Measurements from ENCODE around the gene LRRC36.
A peak's percentile ranks its signal among the peaks of the same experiment; 100 is the strongest.

LRRC36 gene

DNA sequence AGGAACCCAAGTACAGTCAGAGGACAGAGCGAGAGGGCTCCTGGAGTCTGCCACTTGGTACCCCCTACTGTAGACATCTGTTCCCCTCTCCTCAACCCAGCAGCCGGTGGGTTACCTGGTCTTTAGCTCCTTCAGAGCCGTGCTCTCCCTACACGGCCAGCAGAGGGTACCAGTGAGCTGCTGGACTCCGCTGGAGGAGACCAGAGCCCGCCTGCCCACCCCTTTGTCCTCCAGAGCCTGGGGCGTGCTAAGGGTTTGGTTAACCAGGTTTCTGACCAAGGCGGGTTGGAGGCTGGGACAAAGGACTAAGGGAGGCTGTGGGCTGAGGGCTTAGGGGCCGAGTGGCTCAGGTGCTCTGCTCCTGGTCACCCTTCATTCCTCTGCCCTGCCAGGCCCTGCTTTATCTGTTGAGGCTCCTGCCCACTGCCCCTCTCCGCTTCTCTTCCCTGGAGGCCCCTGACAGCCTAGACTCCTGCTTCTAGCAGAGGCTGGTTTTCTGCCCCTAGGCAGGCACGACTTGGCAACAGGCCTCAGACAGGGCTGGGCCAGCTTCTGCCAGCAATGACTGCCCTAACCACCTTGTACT, 101.6 kb downstream of the LRRC36 start:
- DNase-seq = peak; percentile 64

DNA sequence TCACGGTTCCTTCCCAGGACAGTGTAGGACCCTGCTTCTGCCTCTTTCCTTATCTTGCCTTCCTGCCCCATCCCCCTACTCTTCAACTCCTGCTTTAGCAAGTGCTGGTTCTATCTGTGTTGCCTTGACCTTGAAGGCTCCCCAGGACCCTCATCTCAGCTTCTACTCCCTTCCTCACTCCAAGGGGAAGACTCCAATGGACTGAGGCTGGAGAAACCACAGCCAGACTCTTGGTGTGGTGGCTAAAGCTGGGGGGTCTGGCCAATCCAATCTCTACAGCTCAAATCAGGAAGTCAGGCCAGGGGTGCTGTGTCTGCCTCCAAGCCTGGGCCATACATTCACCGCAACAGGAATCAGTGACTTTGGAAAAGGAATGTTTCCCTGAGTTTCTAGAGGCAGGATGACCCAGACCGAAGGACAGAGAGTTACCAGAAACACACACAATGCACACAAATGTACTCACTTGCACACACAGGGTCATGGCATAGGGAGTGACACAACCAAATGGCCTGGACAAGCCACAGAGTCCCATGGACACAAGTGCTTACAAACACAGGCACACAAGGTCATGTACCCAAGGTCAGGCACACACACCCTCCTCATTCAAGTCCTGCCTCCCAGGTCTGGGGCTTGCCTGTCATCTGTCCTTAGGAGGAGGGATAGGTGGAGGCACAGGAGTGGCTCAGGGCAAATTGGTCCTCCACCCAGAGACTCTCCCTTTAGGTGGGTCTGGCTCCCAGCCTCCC, 102.6 kb downstream of the LRRC36 start:
- DNase-seq = no peak

DNA sequence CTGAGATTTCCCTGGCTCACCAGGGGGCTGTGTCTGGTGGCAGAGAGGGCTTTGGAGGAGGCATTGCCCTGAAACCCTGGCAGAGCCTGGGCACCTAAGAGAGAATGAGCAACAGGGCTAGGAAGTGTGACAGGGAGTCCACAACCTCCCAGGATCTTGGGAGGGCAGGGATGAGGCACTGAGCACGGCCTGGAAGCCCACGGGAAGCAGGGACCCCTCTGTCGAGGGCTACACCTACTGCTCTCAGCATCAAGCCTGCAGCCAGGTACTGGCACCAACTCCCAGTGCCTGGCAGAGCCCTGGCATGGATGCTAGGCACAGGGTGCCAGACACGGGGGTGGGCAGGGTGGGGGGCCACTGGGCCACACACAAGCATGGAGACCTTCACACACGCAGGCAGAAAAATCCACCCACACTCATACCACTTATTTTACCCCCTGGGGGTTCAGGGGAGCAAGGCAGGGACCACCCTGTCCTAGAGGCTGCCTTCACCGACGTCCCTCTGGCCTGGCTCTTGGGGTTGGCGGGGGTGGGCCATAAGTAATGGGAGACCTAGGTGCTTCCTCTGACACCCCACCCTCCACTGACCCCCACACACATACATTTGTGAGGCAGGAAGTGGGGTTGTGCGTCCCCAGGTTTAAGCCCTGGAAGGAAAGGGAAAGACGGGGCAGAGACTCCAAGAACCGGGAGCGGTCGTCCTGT, 103.3 kb downstream of the LRRC36 start:
- DNase-seq = no peak

DNA sequence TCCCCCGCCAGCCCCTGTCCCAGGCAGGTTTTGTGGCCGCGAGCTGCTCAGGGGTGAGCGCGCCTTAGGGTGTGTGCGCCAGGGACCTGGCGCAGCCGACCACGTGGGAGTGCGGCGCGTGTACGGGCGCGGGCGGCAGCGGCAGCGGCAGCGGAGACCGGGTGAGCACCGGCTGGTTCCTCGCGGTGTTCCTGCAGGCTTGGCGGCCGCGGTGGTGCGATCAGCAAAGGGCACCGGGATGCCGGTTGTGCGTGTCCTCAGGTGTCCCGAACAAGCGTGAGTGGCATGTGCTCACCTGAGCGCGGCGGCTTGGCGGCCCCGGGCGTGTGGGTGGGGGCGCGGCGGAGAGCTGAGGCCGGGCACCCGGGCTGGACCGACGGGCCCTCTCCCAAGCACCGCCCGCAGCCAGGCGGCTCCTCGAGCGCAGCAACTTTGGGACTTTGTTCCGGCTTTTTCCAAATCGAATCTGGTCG, 103.9 kb downstream of the LRRC36 start:
- peak; percentile 19 for DNase-seq

DNA sequence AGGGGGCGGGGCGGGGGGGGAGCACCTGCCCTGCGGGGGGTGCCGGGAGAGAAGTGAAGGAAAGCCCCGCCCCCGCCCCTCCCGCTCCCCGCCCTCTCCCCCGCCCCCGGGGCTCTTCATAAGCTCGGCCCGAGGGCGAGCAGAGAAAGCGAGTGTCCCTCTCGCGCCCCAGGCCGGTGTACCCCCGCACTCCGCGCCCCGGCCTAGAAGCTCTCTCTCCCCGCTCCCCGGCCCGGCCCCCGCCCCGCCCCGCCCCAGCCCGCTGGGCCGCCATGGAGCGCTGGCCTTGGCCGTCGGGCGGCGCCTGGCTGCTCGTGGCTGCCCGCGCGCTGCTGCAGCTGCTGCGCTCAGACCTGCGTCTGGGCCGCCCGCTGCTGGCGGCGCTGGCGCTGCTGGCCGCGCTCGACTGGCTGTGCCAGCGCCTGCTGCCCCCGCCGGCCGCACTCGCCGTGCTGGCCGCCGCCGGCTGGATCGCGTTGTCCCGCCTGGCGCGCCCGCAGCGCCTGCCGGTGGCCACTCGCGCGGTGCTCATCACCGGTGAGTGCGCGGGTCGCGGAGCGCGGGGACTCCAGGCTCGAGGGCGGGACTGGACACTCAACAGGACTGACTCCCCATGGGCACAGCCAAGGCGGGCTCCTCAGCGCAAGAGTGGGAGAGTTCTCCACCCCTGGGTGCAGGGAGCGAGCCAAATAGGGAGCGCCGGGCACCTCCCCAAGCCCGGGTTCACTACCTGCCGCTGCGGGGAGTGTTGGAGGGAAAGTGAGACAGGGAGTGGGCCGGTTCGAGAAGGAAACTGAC, 104.6 kb downstream of the LRRC36 start, which contains the start of gene HSD11B2:
TSS of gene HSD11B2 (plus strand) at position 145 of the 798 bp plus-strand sequence. CDS start at position 273, 128 bp downstream.
- DNase-seq = peak; percentile 51

DNA sequence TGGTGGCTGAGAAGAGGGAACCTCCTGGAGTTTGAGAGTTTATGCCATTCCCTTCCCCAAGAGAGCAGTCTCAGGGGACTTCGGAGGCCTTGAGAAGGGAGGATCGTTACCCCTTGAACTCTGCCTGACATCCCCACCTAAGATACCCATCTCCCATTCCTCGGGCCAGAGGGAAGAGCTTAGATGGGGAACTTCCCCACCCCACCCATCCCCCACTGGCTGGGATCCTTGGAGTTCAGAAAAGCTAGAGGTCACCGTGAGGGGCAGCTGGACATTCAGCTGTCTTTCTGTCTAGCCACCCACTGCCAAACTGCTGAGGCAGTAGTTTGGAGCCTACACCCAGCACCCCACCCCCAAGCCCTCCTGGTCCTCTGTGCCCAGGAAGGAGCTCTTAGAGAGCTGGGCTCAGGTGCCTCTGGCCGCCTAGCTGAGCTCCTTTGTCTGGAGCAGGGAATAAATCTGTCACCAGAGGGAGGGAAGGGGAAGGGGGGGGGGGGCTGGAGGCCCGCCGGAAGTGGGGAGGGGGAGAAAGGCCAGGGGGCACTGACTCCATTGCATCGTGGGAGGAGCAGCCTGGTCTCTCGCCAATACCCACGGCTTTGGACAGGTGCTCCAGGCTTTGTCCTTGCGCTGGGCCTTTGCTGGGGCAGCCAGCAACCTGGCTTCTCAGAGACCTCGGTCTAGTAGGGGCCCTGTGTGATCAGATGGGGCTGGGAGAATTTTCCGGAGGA, 105.3 kb downstream of the LRRC36 start:
- DNase-seq = no peak

DNA sequence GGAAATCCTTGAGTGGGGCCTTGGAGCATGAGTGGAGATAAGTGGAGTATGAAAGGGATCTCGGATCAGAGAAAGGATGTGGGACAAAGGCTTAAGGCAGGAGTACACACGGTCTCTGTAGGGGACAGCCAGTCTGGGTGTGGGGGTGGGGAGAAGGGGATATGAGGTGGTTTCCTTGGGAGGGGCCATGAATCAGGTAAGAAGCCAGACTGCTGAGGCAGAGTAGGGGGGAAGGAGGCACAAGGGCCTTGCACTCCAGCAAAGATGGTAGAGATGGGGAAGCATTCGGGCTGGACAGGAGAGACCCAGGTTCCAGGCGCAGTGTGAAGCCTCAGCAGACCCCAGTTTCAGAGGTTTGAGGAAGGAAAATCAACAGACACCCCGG, 105.9 kb downstream of the LRRC36 start:
- DNase-seq = no peak

DNA sequence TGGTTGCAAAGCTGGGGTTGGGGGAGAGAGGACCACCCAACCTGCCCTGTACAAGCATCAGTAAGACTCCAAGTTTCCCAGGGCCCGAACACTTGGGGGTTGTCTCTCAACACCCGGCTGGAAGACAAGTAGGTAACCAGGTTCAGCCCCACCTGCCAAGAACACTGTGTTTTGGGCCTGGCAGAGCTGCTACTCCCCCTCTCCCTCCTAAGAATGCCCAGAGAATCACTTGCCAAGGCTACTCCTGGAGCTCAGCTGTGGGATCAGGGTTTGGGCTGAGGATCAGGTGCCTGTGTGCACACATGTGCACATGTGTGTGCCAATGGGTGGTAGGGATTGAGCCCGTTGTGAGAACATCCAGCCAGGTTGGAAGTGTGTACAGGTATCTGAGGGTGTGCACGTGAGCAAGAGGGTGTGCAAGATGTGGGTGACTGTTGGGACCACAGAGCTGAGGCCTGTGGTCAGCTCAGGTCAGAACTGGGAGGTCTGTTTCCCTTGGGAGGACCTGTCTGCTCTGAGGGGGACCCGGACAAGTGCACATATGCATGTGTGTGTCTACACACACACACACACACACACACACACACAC, 106.6 kb downstream of the LRRC36 start:
- DNase-seq = no peak

All from NCI-H1105 treated with DMSO at 0.1 percent for 48 hours (cell line).